Thyroid gland (tissue), 4 donors: ENCODE results near the gene CECR2. TPM values are rescaled to one million over a fixed set of nuclear protein-coding genes. Genes with fewer than 3 reads are reported as not detected.

Source experiments
- DNase-seq, 2 donors: peaks; one replicate each; pipeline ENCODE4 v3.0.0-alpha.2; 2019
- H3K27ac ChIP-seq, 3 donors: fragments of 200-600 bp; sonication (generic); 1 replicate in 2 of 3; 2 replicates in 1 of 3; pipeline ENCODE4 v1.5.1; 2016 to 2019; ENCODE audit warnings: mild to moderate bottlenecking in 1 of 3, moderate library complexity in 1 of 3
- H3K27me3 ChIP-seq: fragments of 200-600 bp; sonication (generic); one replicate; pipeline ENCODE4 v1.5.1; 2019
- H3K36me3 ChIP-seq, 2 donors: fragments of 200-600 bp; sonication (generic); one replicate each; pipeline ENCODE4 v1.5.1; 2016 to 2019
- H3K4me1 ChIP-seq, 2 donors: fragments of 200-600 bp; sonication (generic); one replicate each; pipeline ENCODE4 v1.5.1; 2017 to 2019
- H3K4me3 ChIP-seq, 3 donors: fragments of 200-600 bp; sonication (generic); replicated peaks in 1 of 3; 1 replicate in 2 of 3; 2 replicates in 1 of 3; pipeline ENCODE4 v1.5.1; 2016; ENCODE audit warnings: mild to moderate bottlenecking in 1 of 3
- H3K9me3 ChIP-seq: fragments of 200-600 bp; sonication (generic); one replicate; pipeline ENCODE4 v1.5.1; 2017
- CTCF ChIP-seq, 6 experiments: fragments of 200-600 bp in 3 of 6; fragments of 450-650 bp in 3 of 6; sonication (generic) in 3 of 6; IDR thresholded peaks; one replicate each; pipeline ENCODE4 v1.5.1; 2016 to 2019; ENCODE audit warnings: antibody characterized with exemption in 6 of 6, mild to moderate bottlenecking in 2 of 6, inconsistent platforms in 1 of 6, moderate library complexity in 1 of 6
- POLR2A ChIP-seq, 2 donors: fragments of 450-650 bp; IDR thresholded peaks; one replicate each; pipeline ENCODE4 v1.6.1; 2017; ENCODE audit warnings: antibody characterized with exemption in 2 of 2, mild to moderate bottlenecking in 2 of 2, moderate library complexity in 1 of 2
- WGBS, 2 donors: methylation state at CpG; one replicate each; pipeline ENCODE4 v1.1.5; 2017; 5-methylcytosine and 5-hydroxymethylcytosine counted together
- intact Hi-C: fragments of 100-400 bp; cut with DNase I; formaldehyde crosslinking; loops from one replicate; pipeline ENCODE4 v1.15.1; 2023
- total RNA-seq, 4 donors: library from RNA; depleted of rRNA; stranded (reverse); fragments of >200 nt; gene quantifications; one replicate each; pipeline ENCODE4 v1.2.3, GENCODE V29; 2016

The CECR2 gene
- total RNA-seq, 4 donors from 2014 or later, result 1.5 to 7.7 (median 2.1) TPM

GRCh38 chr22:17581056-17581455 lies 211.8 kb downstream of the CECR2 start:
- H3K9me3 ChIP-seq, result no peaks in the 10 kb centered on the region
- H3K4me1 ChIP-seq, result no peaks in the 10 kb centered on the region
- H3K27me3 ChIP-seq, result no peaks in the 10 kb centered on the region
- no peaks in the 10 kb centered on the region for H3K36me3 ChIP-seq
- H3K4me3 ChIP-seq, result no peak overlapping the region
- no peak for DNase-seq
- intact Hi-C loops, result no loop called here
- no peak for TF ChIP-seq CTCF (IDR thresholded peaks at IDR 0.05)
- no peak for TF ChIP-seq POLR2A (IDR thresholded peaks at IDR 0.05)
- H3K27ac ChIP-seq, result no peak overlapping the region
- WGBS, 2 donors, result 67 to 79% methylated on average over 5 to 17 of the region's 21 CpGs

DNA sequence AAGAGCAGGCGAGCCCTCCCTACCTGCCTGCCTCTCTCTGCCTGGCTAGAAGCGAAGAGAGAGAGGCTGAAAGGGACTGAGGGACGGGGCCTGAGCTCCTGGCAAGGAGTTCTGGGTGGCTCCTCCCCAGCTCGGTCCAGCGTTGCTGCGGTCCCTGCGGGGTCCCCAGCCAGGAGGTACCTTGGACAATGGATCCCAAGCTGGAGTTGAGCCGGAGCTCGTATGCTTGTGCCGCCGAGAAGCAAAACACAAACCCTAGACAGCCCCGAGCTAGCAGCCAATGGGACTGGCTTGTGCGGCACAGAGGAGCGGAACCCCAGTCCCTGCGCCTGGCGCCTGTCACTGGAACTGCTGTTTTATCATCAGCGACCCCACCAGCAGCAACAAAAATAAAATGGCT lies 212.4 kb downstream of the CECR2 start:
- DNase-seq, result no peak
- H3K36me3 ChIP-seq, result no peaks in the 10 kb centered on the region
- no peaks in the 10 kb centered on the region for H3K4me1 ChIP-seq
- H3K27ac ChIP-seq, result no peak overlapping the region
- H3K9me3 ChIP-seq, result no peaks in the 10 kb centered on the region
- TF ChIP-seq POLR2A (IDR thresholded peaks at IDR 0.05), result no peak
- TF ChIP-seq CTCF (IDR thresholded peaks at IDR 0.05), result no peak
- WGBS, 2 donors, result 62 to 84% methylated on average over 16 to 17 of the region's 17 CpGs
- H3K4me3 ChIP-seq, result no peak overlapping the region
- no peaks in the 10 kb centered on the region for H3K27me3 ChIP-seq
- intact Hi-C loops, result no loop called here

DNA sequence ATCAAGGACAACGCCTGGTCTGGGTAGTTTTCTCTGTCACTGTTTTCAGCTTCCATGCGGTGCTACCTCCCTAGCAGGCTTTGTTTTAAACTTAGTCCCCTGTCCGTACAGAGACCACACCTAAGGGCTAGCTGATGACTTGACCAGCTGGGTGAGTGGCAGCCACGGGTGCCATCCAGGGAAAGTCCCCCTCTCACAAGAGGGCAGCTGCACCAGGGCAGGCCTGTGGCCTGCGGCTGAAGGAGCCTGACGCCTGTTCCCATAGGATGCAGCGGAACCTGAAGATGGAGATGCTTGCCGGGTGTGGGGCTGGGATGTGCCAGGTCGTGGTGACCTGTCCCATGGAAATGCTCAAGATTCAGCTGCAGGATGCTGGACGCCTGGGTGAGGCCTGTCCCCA lies 213.9 kb downstream of the CECR2 start:
- Histone ChIP-seq H3K27me3 (no peaks in the 10 kb centered on the region), H3K4me1 (no peaks in the 10 kb centered on the region), H3K36me3 (no peaks in the 10 kb centered on the region), H3K9me3 (no peaks in the 10 kb centered on the region), H3K27ac (no peak overlapping the region), H3K4me3 (no peak overlapping the region)
- 89% methylated on average over 8 to 9 of the region's 10 CpGs for WGBS, 2 donors
- TF ChIP-seq POLR2A (IDR thresholded peaks at IDR 0.05) (no peak), CTCF (IDR thresholded peaks at IDR 0.05) (no peak)
- DNase-seq, result no peak
- intact Hi-C loops, result no loop called here

- Histone ChIP-seq H3K9me3 (no peaks in the 10 kb centered on the region), H3K27me3 (no peaks in the 10 kb centered on the region), H3K36me3 (peaks cover 9 to 18% of the 10 kb centered on the region in 2 donors), H3K27ac (no peak overlapping the region), H3K4me1 (no peaks in the 10 kb centered on the region), H3K4me3 (no peak overlapping the region)
- TF ChIP-seq POLR2A (IDR thresholded peaks at IDR 0.05) (no peak), CTCF (IDR thresholded peaks at IDR 0.05) (no peak)
- no peak for DNase-seq
- intact Hi-C loops, result no loop called here
- WGBS, 2 donors, result 83 to 89% methylated on average over 14 of the region's 14 CpGs
These were observed 217.7 kb downstream of the CECR2 start for GRCh38 chr22:17586831-17587440.

- Histone ChIP-seq H3K4me3 (no peak overlapping the region), H3K36me3 (peaks cover 16 to 25% of the 10 kb centered on the region in 2 donors), H3K27ac (no peak overlapping the region), H3K27me3 (no peaks in the 10 kb centered on the region), H3K4me1 (no peaks in the 10 kb centered on the region), H3K9me3 (no peaks in the 10 kb centered on the region)
- no peak for DNase-seq
- 69 to 78% methylated on average over 9 to 14 of the region's 14 CpGs for WGBS, 2 donors
- intact Hi-C loops, result no loop called here
- TF ChIP-seq CTCF (IDR thresholded peaks at IDR 0.05), result no peak
- TF ChIP-seq POLR2A (IDR thresholded peaks at IDR 0.05), result no peak
These were observed 218.4 kb downstream of the CECR2 start for GRCh38 chr22:17587629-17588028.
